HepG2 (cell line): Measurements from ENCODE around the gene PKLR. TPM values are rescaled to one million over a fixed set of nuclear protein-coding genes. Genes with fewer than 3 reads are reported as not detected.

Experiments used
- ATAC-seq: fragments of 200-7000 bp; cut with Tn5 transposase; 3 replicates; pipeline ENCODE4 v1.9.1; 2020; ENCODE audit warnings: mild to moderate bottlenecking, moderate library complexity
- BruUV-seq: library from RNA; stranded (reverse); fragments of 400-500 nt; replicated peaks from 2 replicates; lab custom pipeline; 2021; lab: Mats Ljungman, UMichigan
- CTCF ChIA-PET: fragments of 300-600 bp; formaldehyde crosslinking; extraction: SDS; loops from one replicate; lab custom pipeline; 2021; ENCODE audit warnings: low total read pairs, inconsistent platforms, low intra/inter-chr PET ratio; lab: Yijun Ruan, JAX
- POLR2A ChIA-PET: fragments of 350-600 bp; sonication (Branson Sonifier 250); formaldehyde crosslinking; loops from one replicate; lab custom pipeline; 2020; ENCODE audit warnings: antibody characterized with exemption, inconsistent platforms; lab: Yijun Ruan, JAX
- DNase-seq: peaks from one replicate; pipeline ENCODE4 v3.0.0-alpha.2; 2015; ENCODE audit warnings: low spot score
- FAIRE-seq: peaks from 3 replicates; lab custom pipeline; 2011; peaks lifted over from hg19 to GRCh38; lab: Jason Lieb, UNC
- H2AFZ ChIP-seq: one replicate; pipeline ENCODE4 v1.6.1; 2011; ENCODE audit warnings: low read length, inconsistent platforms
- H3K27ac ChIP-seq: fragments of 300-600 bp; 3 replicates; pipeline ENCODE4 v1.8.0; 2011; ENCODE audit warnings: mixed run types, mild to moderate bottlenecking, mixed read lengths, low read length, inconsistent platforms; ENCODE audit not compliant: insufficient read depth; ENCODE audit errors: extremely low read length
- H3K27me3 ChIP-seq, 2 experiments: fragments of 200-600 bp in 1 of 2; 2 replicates in 1 of 2; 3 replicates in 1 of 2; pipeline versions ENCODE4 v1.6.0 to v1.8.0; 2011; ENCODE audit warnings: low read length in 2 of 2, mild to moderate bottlenecking in 2 of 2, moderate library complexity in 2 of 2, inconsistent platforms in 1 of 2; ENCODE audit not compliant: insufficient read depth in 2 of 2, control insufficient read depth in 1 of 2
- H3K36me3 ChIP-seq, 2 experiments: fragments of 200-600 bp in 1 of 2; replicated peaks in 1 of 2; 2 replicates in 1 of 2; 3 replicates in 1 of 2; pipeline versions ENCODE4 v1.5.1 to v1.8.0; 2011; ENCODE audit warnings: low read length in 2 of 2, inconsistent platforms in 1 of 2; ENCODE audit not compliant: insufficient read depth in 2 of 2, control insufficient read depth in 1 of 2
- H3K4me1 ChIP-seq: 2 replicates; pipeline ENCODE4 v1.5.1; 2012; ENCODE audit warnings: low read length, inconsistent platforms; ENCODE audit not compliant: insufficient read depth
- H3K4me2 ChIP-seq: 2 replicates; pipeline ENCODE4 v1.6.0; 2011; ENCODE audit warnings: low read depth, low read length, inconsistent platforms
- H3K4me3 ChIP-seq, 3 experiments: fragments of 200-600 bp in 1 of 3; sonication (generic), shearing (Covaris generic) in 1 of 3; replicated peaks in 1 of 3; 2 replicates each; pipeline ENCODE4 v1.5.1; 2011 to 2016; ENCODE audit warnings: low read length in 3 of 3, inconsistent platforms in 2 of 3, low read depth in 2 of 3, mild to moderate bottlenecking in 2 of 3, control low read depth in 1 of 3, mixed read lengths in 1 of 3; ENCODE audit not compliant: insufficient read depth in 1 of 3
- H3K79me2 ChIP-seq: one replicate; pipeline ENCODE4 v1.6.1; 2011; ENCODE audit warnings: low read length, inconsistent platforms; ENCODE audit not compliant: insufficient read depth
- H3K9ac ChIP-seq: 2 replicates; pipeline ENCODE4 v1.6.0; 2011; ENCODE audit warnings: mild to moderate bottlenecking, low read depth, low read length, inconsistent platforms; ENCODE audit not compliant: insufficient read depth
- H3K9me3 ChIP-seq: 2 replicates; pipeline ENCODE4 v1.5.1; 2012; ENCODE audit warnings: mild to moderate bottlenecking, low read length
- H4K20me1 ChIP-seq: 2 replicates; pipeline ENCODE4 v1.6.0; 2011; ENCODE audit warnings: inconsistent platforms, mild to moderate bottlenecking, low read length, moderate library complexity; ENCODE audit not compliant: insufficient read depth
- AGO2 ChIP-seq: fragments of 200-400 bp; formaldehyde crosslinking; optimal IDR thresholded peaks from 2 replicates; pipeline ENCODE3; 2017; ENCODE audit warnings: mild to moderate bottlenecking, low read depth, low read length, moderate library complexity
- CEBPG ChIP-seq: IDR thresholded peaks from 2 replicates; pipeline ENCODE4 v1.6.1; 2016
- KLF15 ChIP-seq: sonication (generic); formaldehyde crosslinking; IDR thresholded peaks from 2 replicates; pipeline ENCODE4 v1.8.1; 2023; ENCODE audit warnings: borderline replicate concordance, mild to moderate bottlenecking, inconsistent platforms, missing genetic modification reagents, mixed read lengths
- MAFG ChIP-seq: sonication (generic); formaldehyde crosslinking; IDR thresholded peaks from 2 replicates; pipeline ENCODE4 v1.5.1; 2020; ENCODE audit warnings: mild to moderate bottlenecking, missing genetic modification reagents
- USF2 ChIP-seq, 2 experiments: sonication (generic) in 1 of 2; formaldehyde crosslinking in 1 of 2; IDR thresholded peaks; 2 replicates each; pipeline versions ENCODE4 v1.5.1 to v1.6.1; 2011 to 2020; ENCODE audit warnings: borderline replicate concordance in 1 of 2, low read depth in 1 of 2, low read length in 1 of 2, mild to moderate bottlenecking in 1 of 2, missing genetic modification reagents in 1 of 2, moderate library complexity in 1 of 2
- ZNF20 ChIP-seq: sonication (generic); formaldehyde crosslinking; IDR thresholded peaks from 2 replicates; pipeline ENCODE4 v1.4.0; 2020; ENCODE audit warnings: mild to moderate bottlenecking, moderate library complexity, missing genetic modification reagents
- ZNF572 ChIP-seq: sonication (generic); formaldehyde crosslinking; IDR thresholded peaks from 2 replicates; pipeline ENCODE4 v1.5.1; 2020; ENCODE audit warnings: mild to moderate bottlenecking, missing genetic modification reagents
- WGBS: methylation state at CpG from one replicate; pipeline ENCODE4 v1.1.6; 2017; ENCODE audit warnings: low lambda C conversion rate; 5-methylcytosine and 5-hydroxymethylcytosine counted together
- in situ Hi-C: cut with HindIII; loops from 2 replicates; pipeline ENCODE4 v1.10.0; 2017; ENCODE audit warnings: low pct_unique_long_range_greater_than_20kb; ENCODE audit not compliant: extremely low pct_ligation_motif_present
- intact Hi-C: fragments of 100-400 bp; cut with micrococcal nuclease; formaldehyde crosslinking; loops from one replicate; pipeline ENCODE4 v1.10.0; 2022; ENCODE audit not compliant: unreplicated experiment
- polyA plus RNA-seq, 8 experiments: library from polyadenylated mRNA; depleted of rRNA in 3 of 8; stranded (reverse) in 7 of 8; unstranded in 1 of 8; fragments of >200 nt; fragmentation: Illumina TruSeq in 4 of 8; extraction: Trizol in 4 of 8; gene quantifications; 2 replicates each; pipeline versions ENCODE4 v1.2.1 to v1.2.3, GENCODE V29; 2011 to 2016; ENCODE audit warnings: low read depth in 4 of 8, missing spikeins in 1 of 8, mixed read lengths in 1 of 8; ENCODE audit not compliant: insufficient read depth in 1 of 8
- total RNA-seq, 5 experiments: library from RNA; depleted of rRNA; stranded (reverse); fragments of >200 nt; fragmentation: Illumina TruSeq; extraction: Trizol; gene quantifications; 2 replicates each; pipeline ENCODE4 v1.2.3, GENCODE V29; 2016; ENCODE audit warnings: low read depth in 1 of 5
- TF ChIP-seq, protein P1 (sequence below): sonication (generic); formaldehyde crosslinking; IDR thresholded peaks from 2 replicates; pipeline ENCODE4 v1.8.1; 2023; ENCODE audit warnings: missing genetic modification reagents, inconsistent platforms, borderline replicate concordance
- TF ChIP-seq, protein P2 (sequence below): sonication (generic); formaldehyde crosslinking; conservative IDR thresholded peaks from 2 replicates; pipeline ENCODE4 v1.5.0; 2020; ENCODE audit warnings: missing genetic modification reagents
- TF ChIP-seq, protein P3 (sequence below): sonication (generic); formaldehyde crosslinking; IDR thresholded peaks from 2 replicates; pipeline ENCODE4 v1.4.0; 2020; ENCODE audit warnings: missing genetic modification reagents, mild to moderate bottlenecking, borderline replicate concordance

The PKLR gene
- total and polyA plus RNA-seq, 2 of the 13 experiments (the other 11 are each of a cell fraction or from before 2014, with no cell fraction given): 10.3 to 29.3 TPM

- Histone ChIP-seq H3K36me3 (peaks cover 2 to 32% of the 10 kb centered on the region in 2 experiments; a peak in 4 of 5 replicates), H3K4me3 (no peak overlapping the region), H3K27me3 (no peaks in the 10 kb centered on the region; a peak in 1 of 5 replicates), H3K9me3 (no peaks in the 10 kb centered on the region), H3K4me1 (peaks cover 35% of the 10 kb centered on the region), H3K79me2 (peaks cover 5% of the 10 kb centered on the region), H3K4me2 (no peak overlapping the region; the same call in 1 of the 2 replicates)
- ChIA-PET POLR2A (no interaction called here), CTCF (no interaction called here)
- ATAC-seq: no peak
- intact Hi-C loops: no loop called here
- peak; percentile 57 for TF ChIP-seq AGO2
- no peak for TF ChIP-seq ZNF572 (CRISPR knock-in tag)
- TF ChIP-seq, all 625 proteins: peak for 1
- no peak for FAIRE-seq
- no peak overlapping the region for H2AFZ ChIP-seq
- H3K27ac ChIP-seq: no peak overlapping the region
- no peaks in the 10 kb centered on the region; the same call in 1 of the 2 replicates for H4K20me1 ChIP-seq
- WGBS: 95% methylated on average over 3 of the region's 7 CpGs
- no peak for DNase-seq
- BruUV-seq: no TSS peak
- in situ Hi-C loops: no loop called here
- no peak overlapping the region for H3K9ac ChIP-seq
Observed at GRCh38 chr1:155326631-155327037, 25.4 kb upstream of the PKLR start.

DNA sequence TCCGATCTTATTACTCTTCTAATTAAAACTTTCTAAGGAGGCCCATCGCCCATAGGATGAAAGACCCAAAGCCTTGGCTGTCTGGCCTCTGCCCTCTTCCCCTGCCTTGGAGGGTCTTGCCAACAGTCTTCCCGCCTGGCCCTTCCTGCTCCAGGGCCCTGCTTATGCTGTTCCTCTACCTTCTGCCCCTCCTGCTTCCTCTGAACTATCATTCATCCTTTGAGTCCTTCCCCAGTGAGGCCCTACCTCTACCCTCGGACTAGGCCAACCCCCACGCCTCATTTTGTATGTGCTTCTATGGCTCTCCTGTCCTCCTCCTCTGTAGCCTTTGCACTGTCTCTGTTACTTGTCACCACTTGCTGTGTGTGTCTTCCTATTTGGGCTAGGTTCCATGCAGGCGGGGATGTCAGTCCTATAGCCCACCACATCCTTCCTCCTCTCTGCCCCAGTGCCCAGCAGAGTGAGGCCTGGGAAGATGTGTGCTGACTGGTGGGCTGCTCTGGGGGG, 24.8 kb upstream of the PKLR start:
- ChIA-PET POLR2A (no interaction called here), CTCF (interaction anchor here (4.5 kb wide), 1 partner anchor 75 kb away, joined by 71 read pairs; no protein-coding TSS in a partner anchor)
- no TSS peak for BruUV-seq
- Histone ChIP-seq H3K9ac (peak overlapping the region; percentile 69; the same call in 1 of the 2 replicates), H3K9me3 (no peaks in the 10 kb centered on the region), H3K4me1 (peaks cover 36% of the 10 kb centered on the region), H3K27ac (no peak overlapping the region), H4K20me1 (no peaks in the 10 kb centered on the region; the same call in none of the 2 replicates), H3K27me3 (no peaks in the 10 kb centered on the region; a peak in 1 of 5 replicates), H2AFZ (no peak overlapping the region), H3K36me3 (peaks cover 2 to 30% of the 10 kb centered on the region in 2 experiments; a peak in 4 of 5 replicates), H3K79me2 (peaks cover 5% of the 10 kb centered on the region), H3K4me2 (peak overlapping the region; percentile 79), H3K4me3 (no peak overlapping the region)
- DNase-seq (no peak), ATAC-seq (no peak), FAIRE-seq (no peak)
- WGBS: 97% methylated on average over 6 of the region's 6 CpGs
- intact Hi-C loops: no loop called here
- in situ Hi-C loops: no loop called here
- TF ChIP-seq CEBPG (no peak), USF2 (IDR thresholded peaks at IDR 0.05; ENCODE audit: low read depth, low read length) (no peak), USF2 (CRISPR knock-in tag; IDR thresholded peaks at IDR 0.05; ENCODE audit: borderline replicate concordance) (no peak), MAFG (CRISPR knock-in tag) (no peak), ZNF20 (CRISPR knock-in tag) (no peak), KLF15 (CRISPR knock-in tag) (no peak)
- TF ChIP-seq, protein P1, sequence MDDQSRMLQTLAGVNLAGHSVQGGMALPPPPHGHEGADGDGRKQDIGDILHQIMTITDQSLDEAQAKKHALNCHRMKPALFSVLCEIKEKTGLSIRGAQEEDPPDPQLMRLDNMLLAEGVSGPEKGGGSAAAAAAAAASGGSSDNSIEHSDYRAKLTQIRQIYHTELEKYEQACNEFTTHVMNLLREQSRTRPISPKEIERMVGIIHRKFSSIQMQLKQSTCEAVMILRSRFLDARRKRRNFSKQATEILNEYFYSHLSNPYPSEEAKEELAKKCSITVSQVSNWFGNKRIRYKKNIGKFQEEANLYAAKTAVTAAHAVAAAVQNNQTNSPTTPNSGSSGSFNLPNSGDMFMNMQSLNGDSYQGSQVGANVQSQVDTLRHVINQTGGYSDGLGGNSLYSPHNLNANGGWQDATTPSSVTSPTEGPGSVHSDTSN (CRISPR knock-in tag): no peak
- TF ChIP-seq, protein P2, sequence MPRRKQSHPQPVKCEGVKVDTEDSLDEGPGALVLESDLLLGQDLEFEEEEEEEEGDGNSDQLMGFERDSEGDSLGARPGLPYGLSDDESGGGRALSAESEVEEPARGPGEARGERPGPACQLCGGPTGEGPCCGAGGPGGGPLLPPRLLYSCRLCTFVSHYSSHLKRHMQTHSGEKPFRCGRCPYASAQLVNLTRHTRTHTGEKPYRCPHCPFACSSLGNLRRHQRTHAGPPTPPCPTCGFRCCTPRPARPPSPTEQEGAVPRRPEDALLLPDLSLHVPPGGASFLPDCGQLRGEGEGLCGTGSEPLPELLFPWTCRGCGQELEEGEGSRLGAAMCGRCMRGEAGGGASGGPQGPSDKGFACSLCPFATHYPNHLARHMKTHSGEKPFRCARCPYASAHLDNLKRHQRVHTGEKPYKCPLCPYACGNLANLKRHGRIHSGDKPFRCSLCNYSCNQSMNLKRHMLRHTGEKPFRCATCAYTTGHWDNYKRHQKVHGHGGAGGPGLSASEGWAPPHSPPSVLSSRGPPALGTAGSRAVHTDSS: no peak
- TF ChIP-seq, protein P3, sequence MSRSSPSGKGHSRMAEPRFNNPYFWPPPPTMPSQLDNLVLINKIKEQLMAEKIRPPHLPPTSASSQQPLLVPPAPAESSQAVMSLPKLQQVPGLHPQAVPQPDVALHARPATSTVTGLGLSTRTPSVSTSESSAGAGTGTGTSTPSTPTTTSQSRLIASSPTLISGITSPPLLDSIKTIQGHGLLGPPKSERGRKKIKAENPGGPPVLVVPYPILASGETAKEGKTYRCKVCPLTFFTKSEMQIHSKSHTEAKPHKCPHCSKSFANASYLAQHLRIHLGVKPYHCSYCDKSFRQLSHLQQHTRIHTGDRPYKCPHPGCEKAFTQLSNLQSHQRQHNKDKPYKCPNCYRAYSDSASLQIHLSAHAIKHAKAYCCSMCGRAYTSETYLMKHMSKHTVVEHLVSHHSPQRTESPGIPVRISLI (CRISPR knock-in tag): no peak
